Mucosa of descending colon (tissue), 3 donors: Measurements from ENCODE around the gene MAP4K5. TPM values are rescaled to one million over a fixed set of nuclear protein-coding genes. Genes with fewer than 3 reads are reported as not detected.

Experiments
- ATAC-seq: fragments of 200-7000 bp; cut with Tn5 transposase; one replicate; pipeline ENCODE4 v1.9.1; 2020; ENCODE audit warnings: mild to moderate bottlenecking, moderate library complexity
- DNase-seq, 3 donors: peaks; one replicate each; pipeline ENCODE4 v3.0.0-alpha.2; 2020
- H3K36me3 ChIP-seq: fragments of 200-600 bp; one replicate; pipeline ENCODE4 v1.8.0; 2021; ENCODE audit warnings: low read depth, mild to moderate bottlenecking
- H3K4me1 ChIP-seq: fragments of 200-600 bp; one replicate; pipeline ENCODE4 v1.8.0; 2021; ENCODE audit warnings: low read depth, mild to moderate bottlenecking
- H3K4me3 ChIP-seq: fragments of 200-600 bp; one replicate; pipeline ENCODE4 v1.8.0; 2021; ENCODE audit warnings: mild to moderate bottlenecking
- H3K9me3 ChIP-seq: fragments of 200-600 bp; one replicate; pipeline ENCODE4 v1.8.0; 2021; ENCODE audit warnings: mild to moderate bottlenecking
- intact Hi-C, 2 donors: fragments of 100-400 bp; cut with DNase I in 1 of 2; cut with micrococcal nuclease in 1 of 2; formaldehyde crosslinking; loops; one replicate each; pipeline versions ENCODE4 v1.11.0 to v1.11.1; 2022; cut with DNase I, micrococcal nuclease
- total RNA-seq, 3 donors: library from RNA; stranded (reverse); fragmentation: NEBNext Ultra II Directional in 2 of 3; extraction: Animal tissue kit (Norgen Biotek cat#: 25700) in 2 of 3; gene quantifications; one replicate each; pipeline versions ENCODE4 v1.2.1 to v1.2.4, GENCODE V29; 2021 to 2023
- TF ChIP-seq, protein P1 (sequence below): fragments of 200-600 bp; IDR thresholded peaks from one replicate; pipeline ENCODE4 v1.8.0; 2022; ENCODE audit warnings: antibody characterized with exemption, mild to moderate bottlenecking
- donor health status: DM: no; HTN: no; CAD: no; lungs with moderate emphysema.
- donor health status: DM: no; HTN: no; CAD: no.
- donor health status: DM: no; HTN: yes; CAD: no.

MAP4K5 gene
- total RNA-seq, 3 donors from 2014 or later, result 42.2 to 65.8 (median 45.3) TPM

- no peak overlapping the region for H3K4me3 ChIP-seq
- ATAC-seq, result no peak
- no peaks in the 10 kb centered on the region for H3K36me3 ChIP-seq
- peaks cover 18% of the 10 kb centered on the region for H3K4me1 ChIP-seq
- no peaks in the 10 kb centered on the region for H3K9me3 ChIP-seq
- no peak for DNase-seq
- TF ChIP-seq, protein P1, sequence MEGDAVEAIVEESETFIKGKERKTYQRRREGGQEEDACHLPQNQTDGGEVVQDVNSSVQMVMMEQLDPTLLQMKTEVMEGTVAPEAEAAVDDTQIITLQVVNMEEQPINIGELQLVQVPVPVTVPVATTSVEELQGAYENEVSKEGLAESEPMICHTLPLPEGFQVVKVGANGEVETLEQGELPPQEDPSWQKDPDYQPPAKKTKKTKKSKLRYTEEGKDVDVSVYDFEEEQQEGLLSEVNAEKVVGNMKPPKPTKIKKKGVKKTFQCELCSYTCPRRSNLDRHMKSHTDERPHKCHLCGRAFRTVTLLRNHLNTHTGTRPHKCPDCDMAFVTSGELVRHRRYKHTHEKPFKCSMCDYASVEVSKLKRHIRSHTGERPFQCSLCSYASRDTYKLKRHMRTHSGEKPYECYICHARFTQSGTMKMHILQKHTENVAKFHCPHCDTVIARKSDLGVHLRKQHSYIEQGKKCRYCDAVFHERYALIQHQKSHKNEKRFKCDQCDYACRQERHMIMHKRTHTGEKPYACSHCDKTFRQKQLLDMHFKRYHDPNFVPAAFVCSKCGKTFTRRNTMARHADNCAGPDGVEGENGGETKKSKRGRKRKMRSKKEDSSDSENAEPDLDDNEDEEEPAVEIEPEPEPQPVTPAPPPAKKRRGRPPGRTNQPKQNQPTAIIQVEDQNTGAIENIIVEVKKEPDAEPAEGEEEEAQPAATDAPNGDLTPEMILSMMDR, result no peak
- intact Hi-C loops, result loop anchor here in 1 of 2 donors (5.0 kb wide), 1 partner anchor 213 kb away; no protein-coding TSS in a partner anchor
Measured at GRCh38 chr14:50534997-50535396, 2.6 kb upstream of the MAP4K5 start.

DNA sequence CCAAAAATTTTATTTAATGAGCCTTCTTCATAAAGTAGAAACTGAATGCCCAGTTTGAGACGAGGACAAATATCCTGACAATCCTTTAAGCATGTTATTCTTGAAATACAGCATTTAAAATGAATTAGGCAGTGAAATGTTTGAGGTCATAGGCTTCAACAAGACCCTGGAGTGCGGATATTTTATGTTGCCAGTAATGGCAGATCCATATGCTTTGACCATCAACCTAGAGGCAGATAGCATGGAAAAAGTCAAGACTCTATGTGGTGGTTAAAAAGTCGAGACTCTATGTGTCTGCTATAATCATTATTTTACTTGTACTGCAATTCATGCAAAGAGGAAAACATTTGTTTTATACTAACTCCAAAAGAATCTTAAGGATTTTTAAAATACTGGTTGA, 2.0 kb upstream of the MAP4K5 start:
- ATAC-seq (no peak), DNase-seq (no peak)
- intact Hi-C loops, result loop anchor here in 1 of 2 donors (5.0 kb wide), 1 partner anchor 212 kb away; no protein-coding TSS in a partner anchor
- Histone ChIP-seq H3K4me1 (peaks cover 23% of the 10 kb centered on the region), H3K9me3 (no peaks in the 10 kb centered on the region), H3K36me3 (no peaks in the 10 kb centered on the region), H3K4me3 (no peak overlapping the region)
- TF ChIP-seq, protein P1, result no peak

GRCh38 chr14:50533806-50534205, 1.4 kb upstream of the MAP4K5 start:
- H3K36me3 ChIP-seq, result no peaks in the 10 kb centered on the region
- DNase-seq (no peak), ATAC-seq (no peak)
- intact Hi-C loops, result loop anchor here (2.0 to 5.0 kb wide), 2 partner anchors 212 to 213 kb away; no protein-coding TSS in a partner anchor
- no peaks in the 10 kb centered on the region for H3K9me3 ChIP-seq
- H3K4me1 ChIP-seq, result peaks cover 23% of the 10 kb centered on the region
- H3K4me3 ChIP-seq, result no peak overlapping the region
- TF ChIP-seq, protein P1, result no peak

DNA sequence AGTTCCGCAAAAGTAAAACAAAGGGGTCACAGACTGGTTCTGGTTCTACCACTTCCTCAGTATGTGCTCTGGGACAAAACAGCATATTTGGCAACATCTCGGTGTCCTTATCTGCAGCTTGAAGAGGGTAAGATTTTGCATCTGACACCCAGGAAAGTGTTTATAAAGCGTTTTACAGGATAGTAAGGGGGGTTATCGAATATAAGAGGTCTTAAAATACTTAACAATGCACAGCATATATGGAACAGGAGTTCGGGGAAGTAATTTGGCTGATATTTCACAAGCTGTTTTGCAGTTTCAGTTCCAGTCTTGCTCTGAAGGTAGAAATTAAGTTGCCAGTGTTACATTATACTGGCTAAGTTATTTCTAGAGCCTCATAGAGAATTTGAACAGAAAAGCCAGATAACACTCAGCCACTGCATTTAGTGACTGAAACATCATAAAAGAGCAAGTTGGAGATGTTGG, 904 bp upstream of the MAP4K5 start:
- intact Hi-C loops, result loop anchor here (2.0 to 5.0 kb wide), 2 partner anchors 211 to 212 kb away; no protein-coding TSS in a partner anchor
- DNase-seq, result no peak
- Histone ChIP-seq H3K4me3 (no peak overlapping the region), H3K36me3 (no peaks in the 10 kb centered on the region), H3K9me3 (no peaks in the 10 kb centered on the region), H3K4me1 (peaks cover 23% of the 10 kb centered on the region)
- TF ChIP-seq, protein P1, result no peak
- ATAC-seq, result peak; percentile 13

DNA sequence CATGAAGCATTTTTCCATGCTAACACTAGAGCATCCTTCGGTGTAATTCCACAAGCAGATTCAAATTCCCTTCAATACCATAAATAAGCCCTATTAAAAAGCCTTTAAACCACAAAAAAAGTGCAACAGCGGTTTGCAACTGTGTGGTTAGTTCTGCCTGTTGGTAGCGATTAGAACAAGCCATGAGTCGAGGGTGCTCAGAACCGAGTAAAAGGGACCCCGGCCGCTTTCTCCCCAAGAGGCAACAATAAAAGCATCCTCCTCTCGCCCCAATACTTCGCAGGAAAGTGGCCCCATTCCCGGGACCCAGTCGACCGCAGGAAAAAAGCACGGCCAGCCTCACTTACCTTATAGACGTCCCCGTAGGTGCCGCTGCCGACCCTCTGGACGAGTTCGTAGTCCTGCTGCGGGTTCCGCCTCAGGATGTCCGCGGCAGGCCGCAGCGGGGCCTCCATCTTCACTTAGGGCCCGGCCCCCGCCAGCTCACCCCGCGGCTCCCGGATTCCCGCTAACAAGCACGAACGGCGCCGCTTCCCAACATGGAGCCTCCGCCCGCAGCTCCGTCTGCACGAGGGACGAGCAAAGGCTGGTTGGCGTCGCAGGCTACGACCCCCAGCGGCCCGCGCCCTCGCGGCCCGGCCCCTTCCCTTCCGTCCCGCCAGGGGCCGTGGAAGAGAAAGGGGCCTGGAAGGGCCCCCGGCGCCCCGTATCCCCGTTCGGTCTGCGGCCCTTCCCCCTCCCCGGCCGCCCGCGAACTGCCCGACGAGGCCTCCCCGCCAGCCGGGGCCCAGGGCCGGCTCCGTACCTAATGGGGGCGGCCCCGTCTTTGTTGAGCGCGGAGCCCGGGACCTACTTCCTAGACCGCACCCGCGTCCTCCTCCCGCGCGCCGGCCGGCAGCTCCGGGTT, 521 bp downstream of the MAP4K5 start:
- Histone ChIP-seq H3K36me3 (no peaks in the 10 kb centered on the region), H3K4me3 (peak overlapping the region; percentile 89), H3K4me1 (peaks cover 23% of the 10 kb centered on the region), H3K9me3 (no peaks in the 10 kb centered on the region)
- peak; percentile 57 for ATAC-seq
- TF ChIP-seq, protein P1, result no peak
- intact Hi-C loops, result loop anchor here (2.0 to 5.0 kb wide), 2 partner anchors 210 to 211 kb away; no protein-coding TSS in a partner anchor
- DNase-seq, result peak; percentile 58 to 71 (median 70)
